GM12878 (cell line): Measurements from ENCODE around the gene MED13L. TPM values are rescaled to one million over a fixed set of nuclear protein-coding genes. Genes with fewer than 3 reads are reported as not detected.

Source experiments
- ATAC-seq: fragments of 200-7000 bp; cut with Tn5 transposase; 3 replicates; pipeline ENCODE4 v1.9.1; 2020; ENCODE audit warnings: mild to moderate bottlenecking, moderate library complexity
- BruUV-seq: library from RNA; stranded (reverse); fragments of 400-500 nt; replicated peaks from 2 replicates; lab custom pipeline; 2021; lab: Mats Ljungman, UMichigan
- CTCF ChIA-PET: fragments of 300-600 bp; sonication (Branson Sonifier 250); formaldehyde crosslinking; extraction: SDS; loops from one replicate; lab custom pipeline; 2021; ENCODE audit warnings: inconsistent platforms; lab: Yijun Ruan, JAX
- POLR2A ChIA-PET: fragments of 350-600 bp; formaldehyde crosslinking; extraction: SDS; loops from one replicate; lab custom pipeline; 2021; ENCODE audit warnings: inconsistent platforms; lab: Charles Lee
- RAD21 ChIA-PET: fragments of 300-600 bp; sonication (Branson Sonifier 250); formaldehyde crosslinking; loops from one replicate; lab custom pipeline; 2023; ENCODE audit warnings: antibody characterized with exemption; ENCODE audit not compliant: unreplicated experiment; lab: Charles Lee
- SMC1A ChIA-PET: fragments of 300-600 bp; sonication (Branson Sonifier 250); formaldehyde crosslinking; loops from one replicate; lab custom pipeline; 2023; ENCODE audit not compliant: unreplicated experiment, uncharacterized antibody; lab: Charles Lee
- DNase-seq: peaks from one replicate; pipeline ENCODE4 v3.0.0-alpha.2; 2011; ENCODE audit warnings: low read depth, low spot score
- FAIRE-seq: peaks from 3 replicates; lab custom pipeline; 2011; peaks lifted over from hg19 to GRCh38; lab: Jason Lieb, UNC
- H2AFZ ChIP-seq: 2 replicates; pipeline ENCODE4 v1.6.0; 2011; ENCODE audit warnings: low read depth, low read length, control low read depth; ENCODE audit not compliant: control insufficient read depth
- H3K27ac ChIP-seq: 2 replicates; pipeline ENCODE4 v1.5.1; 2011; ENCODE audit warnings: control low read depth; ENCODE audit not compliant: control insufficient read depth, insufficient read depth
- H3K27me3 ChIP-seq, 2 experiments: replicated peaks in 1 of 2; 2 replicates each; pipeline versions ENCODE4 v1.6.0 to v1.6.1; 2011; ENCODE audit warnings: low read length in 1 of 2; ENCODE audit not compliant: control insufficient read depth in 2 of 2, insufficient read depth in 2 of 2
- H3K36me3 ChIP-seq, 2 experiments: 2 replicates each; pipeline ENCODE4 v1.5.1; 2011; ENCODE audit warnings: low read length in 1 of 2; ENCODE audit not compliant: control insufficient read depth in 2 of 2, insufficient read depth in 2 of 2
- H3K4me1 ChIP-seq: 2 replicates; pipeline ENCODE4 v1.6.1; 2011; ENCODE audit warnings: mild to moderate bottlenecking, low read length, moderate library complexity, mixed read lengths; ENCODE audit not compliant: control insufficient read depth, insufficient read depth
- H3K4me2 ChIP-seq: 2 replicates; pipeline ENCODE4 v1.6.0; 2011; ENCODE audit warnings: control low read depth; ENCODE audit not compliant: control insufficient read depth, insufficient read depth
- H3K4me3 ChIP-seq: fragments of 200-600 bp; sonication (generic); 2 replicates; pipeline ENCODE4 v1.5.1; 2016
- H3K79me2 ChIP-seq: 2 replicates; pipeline ENCODE4 v1.6.0; 2011; ENCODE audit warnings: low read length; ENCODE audit not compliant: control insufficient read depth, insufficient read depth
- H3K9ac ChIP-seq: 2 replicates; pipeline ENCODE4 v1.8.0; 2011; ENCODE audit warnings: low read length, control low read depth, mixed read lengths; ENCODE audit not compliant: control insufficient read depth, insufficient read depth
- H3K9me3 ChIP-seq: replicated peaks from 3 replicates; pipeline ENCODE4 v1.5.1; 2011; ENCODE audit warnings: mild to moderate bottlenecking, low read length; ENCODE audit not compliant: control insufficient read depth, insufficient read depth
- H4K20me1 ChIP-seq: 2 replicates; pipeline ENCODE4 v1.6.0; 2011; ENCODE audit not compliant: control insufficient read depth, insufficient read depth
- CBX5 ChIP-seq: sonication (generic); IDR thresholded peaks from 2 replicates; pipeline ENCODE4 v1.6.1; 2016; ENCODE audit warnings: low read depth, moderate library complexity, mild to moderate bottlenecking, inconsistent platforms
- CEBPB ChIP-seq, 2 experiments: fragments of 150-350 bp in 1 of 2; IDR thresholded peaks; 2 replicates each; pipeline ENCODE4 v1.6.1; 2012 to 2014; ENCODE audit warnings: low read depth in 2 of 2, low read length in 2 of 2, borderline replicate concordance in 1 of 2, inconsistent platforms in 1 of 2
- CHD4 ChIP-seq: fragments of 200-600 bp; sonication (generic); IDR thresholded peaks from 2 replicates; pipeline ENCODE4 v1.6.1; 2016; ENCODE audit warnings: mild to moderate bottlenecking
- FOXK2 ChIP-seq: fragments of 450-650 bp; IDR thresholded peaks from 2 replicates; pipeline ENCODE4 v1.6.1; 2017; ENCODE audit warnings: mild to moderate bottlenecking, moderate library complexity
- KLF5 ChIP-seq: fragments of 450-650 bp; IDR thresholded peaks from 2 replicates; pipeline ENCODE4 v1.6.1; 2014; ENCODE audit warnings: mild to moderate bottlenecking; ENCODE audit not compliant: partially characterized antibody
- MEF2B ChIP-seq: fragments of 450-650 bp; IDR thresholded peaks from 2 replicates; pipeline ENCODE4 v1.6.1; 2018; ENCODE audit warnings: mild to moderate bottlenecking, moderate library complexity; ENCODE audit not compliant: partially characterized antibody, poor library complexity, severe bottlenecking
- MXI1 ChIP-seq: fragments of 150-350 bp; IDR thresholded peaks from 2 replicates; pipeline ENCODE4 v1.6.1; 2011; ENCODE audit warnings: low read depth, mild to moderate bottlenecking, inconsistent platforms, low read length, improper control_type of control experiment
- NFIC ChIP-seq: IDR thresholded peaks from 2 replicates; pipeline ENCODE4 v1.6.1; 2012; ENCODE audit warnings: low read depth, mild to moderate bottlenecking, inconsistent platforms, low read length, moderate library complexity
- RAD21 ChIP-seq: IDR thresholded peaks from 2 replicates; pipeline ENCODE4 v1.6.1; 2011; ENCODE audit warnings: mild to moderate bottlenecking, low read depth, low read length, moderate library complexity; ENCODE audit not compliant: insufficient read depth
- RELA ChIP-seq: fragments of 450-650 bp; IDR thresholded peaks from 2 replicates; pipeline ENCODE4 v1.8.0; 2014; ENCODE audit warnings: borderline replicate concordance; ENCODE audit not compliant: partially characterized antibody
- RUNX3 ChIP-seq: IDR thresholded peaks from 2 replicates; pipeline ENCODE4 v1.6.1; 2012; ENCODE audit warnings: low read length, inconsistent platforms
- SMC3 ChIP-seq: IDR thresholded peaks from 2 replicates; pipeline ENCODE4 v1.6.1; 2011; ENCODE audit warnings: low read length, improper control_type of control experiment, borderline replicate concordance
- SREBF1 ChIP-seq: IDR thresholded peaks from 2 replicates; pipeline ENCODE4 v1.6.1; 2012; ENCODE audit warnings: mild to moderate bottlenecking, low read length
- STAT1 ChIP-seq: fragments of 450-650 bp; conservative IDR thresholded peaks from 2 replicates; pipeline ENCODE4 v1.6.1; 2014; ENCODE audit warnings: antibody characterized with exemption, mild to moderate bottlenecking
- SUPT20H ChIP-seq: IDR thresholded peaks from 2 replicates; pipeline ENCODE4 v1.6.1; 2011; ENCODE audit warnings: low read depth, mild to moderate bottlenecking, low read length, moderate library complexity, borderline replicate concordance; ENCODE audit not compliant: control insufficient read depth
- SUZ12 ChIP-seq: fragments of 200-600 bp; sonication (generic); IDR thresholded peaks from one replicate; pipeline ENCODE4 v1.6.1; 2018; ENCODE audit warnings: antibody characterized with exemption, mild to moderate bottlenecking; ENCODE audit not compliant: unreplicated experiment
- ZBTB11 ChIP-seq: fragments of 450-650 bp; formaldehyde crosslinking; IDR thresholded peaks from 2 replicates; pipeline ENCODE4 v1.5.0; 2022; ENCODE audit warnings: mild to moderate bottlenecking, missing genetic modification characterization
- ZNF622 ChIP-seq: fragments of 450-650 bp; IDR thresholded peaks from 2 replicates; pipeline ENCODE4 v1.6.1; 2017; ENCODE audit warnings: mild to moderate bottlenecking, inconsistent platforms
- WGBS: methylation state at CpG from one replicate; pipeline ENCODE4 v1.1.6; 2016; ENCODE audit warnings: low lambda C conversion rate; ENCODE audit not compliant: insufficient replicate concordance, insufficient coverage; ENCODE audit errors: missing lambda C conversion rate; 5-methylcytosine and 5-hydroxymethylcytosine counted together
- in situ Hi-C: fragments of 300-500 bp; cut with MboI; formaldehyde crosslinking; loops from 9 replicates; pipeline ENCODE4 v1.14.3; 2018; ENCODE audit warnings: mixed read lengths
- intact Hi-C: fragments of 100-400 bp; cut with micrococcal nuclease; formaldehyde crosslinking; loops from one replicate; pipeline ENCODE4 v1.14.2; 2022; ENCODE audit not compliant: unreplicated experiment
- polyA plus RNA-seq, 11 experiments: library from polyadenylated mRNA; depleted of rRNA in 4 of 11; unstranded in 6 of 11; stranded (reverse) in 5 of 11; fragments of >200 nt; fragmentation: Nextera tagmentation in 4 of 11; fragmentation: Illumina TruSeq in 1 of 11; extraction: Ambion mirVana in 4 of 11; extraction: Trizol in 1 of 11; gene quantifications; 1 replicate in 1 of 11; 2 replicates in 10 of 11; pipeline versions ENCODE4 v1.2.1 to v1.2.3, GENCODE V29; 2011 to 2016; ENCODE audit warnings: inconsistent platforms in 2 of 11, missing spikeins in 2 of 11, low read depth in 1 of 11
- total RNA-seq, 4 experiments: library from RNA; depleted of rRNA in 3 of 4; stranded (reverse); fragments of >200 nt in 3 of 4; fragmentation: Illumina TruSeq in 1 of 4; extraction: Trizol in 1 of 4; gene quantifications; 2 replicates each; pipeline versions ENCODE4 v1.2.1 to v1.2.3, GENCODE V29; 2013 to 2021
- TF ChIP-seq, protein P1 (sequence below): fragments of 450-650 bp; IDR thresholded peaks from 2 replicates; pipeline ENCODE4 v1.6.1; 2016; ENCODE audit warnings: mild to moderate bottlenecking, moderate library complexity, borderline replicate concordance

Gene MED13L
- total and polyA plus RNA-seq, 10 of the 15 experiments (the other 5 are each of a cell fraction or from before 2014, with no cell fraction given) = 3.7 to 30.1 (median 9.1) TPM

DNA sequence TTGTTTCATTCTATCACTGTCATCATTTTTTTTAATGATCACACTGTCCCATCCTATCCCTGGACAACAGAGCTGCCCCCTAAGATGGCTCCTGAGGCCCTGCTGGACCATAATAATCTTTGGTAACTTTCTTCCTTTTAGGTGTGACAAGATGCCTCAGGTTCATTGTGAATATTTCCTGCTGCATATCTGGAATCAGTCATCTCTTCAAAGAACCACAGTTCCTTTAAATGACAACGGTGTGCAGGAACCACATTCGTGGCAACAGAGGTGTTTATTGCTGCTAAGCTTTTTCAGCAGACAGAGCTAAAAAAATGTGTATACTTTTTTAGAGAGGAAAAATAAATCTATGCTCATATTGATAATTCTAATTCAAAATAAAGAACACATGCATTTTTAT, 312.9 kb downstream of the MED13L start:
- H3K79me2 ChIP-seq = no peaks in the 10 kb centered on the region
- H3K4me2 ChIP-seq = no peak overlapping the region
- TF ChIP-seq KLF5 (no peak), MXI1 (no peak), CHD4 (no peak), SMC3 (no peak), RELA (no peak), CBX5 (no peak), ZNF622 (no peak), SREBF1 (no peak), FOXK2 (no peak), MEF2B (no peak), RAD21 (no peak), RUNX3 (no peak), NFIC (no peak), SUZ12 (no peak), STAT1 (no peak), ZBTB11 (CRISPR knock-in tag) (no peak), SUPT20H (no peak), CEBPB (IDR thresholded peaks at IDR 0.05; ENCODE audit: borderline replicate concordance in 1 of 2, low read depth in 2 of 2, low read length in 2 of 2) (no peak)
- TF ChIP-seq, protein P1, sequence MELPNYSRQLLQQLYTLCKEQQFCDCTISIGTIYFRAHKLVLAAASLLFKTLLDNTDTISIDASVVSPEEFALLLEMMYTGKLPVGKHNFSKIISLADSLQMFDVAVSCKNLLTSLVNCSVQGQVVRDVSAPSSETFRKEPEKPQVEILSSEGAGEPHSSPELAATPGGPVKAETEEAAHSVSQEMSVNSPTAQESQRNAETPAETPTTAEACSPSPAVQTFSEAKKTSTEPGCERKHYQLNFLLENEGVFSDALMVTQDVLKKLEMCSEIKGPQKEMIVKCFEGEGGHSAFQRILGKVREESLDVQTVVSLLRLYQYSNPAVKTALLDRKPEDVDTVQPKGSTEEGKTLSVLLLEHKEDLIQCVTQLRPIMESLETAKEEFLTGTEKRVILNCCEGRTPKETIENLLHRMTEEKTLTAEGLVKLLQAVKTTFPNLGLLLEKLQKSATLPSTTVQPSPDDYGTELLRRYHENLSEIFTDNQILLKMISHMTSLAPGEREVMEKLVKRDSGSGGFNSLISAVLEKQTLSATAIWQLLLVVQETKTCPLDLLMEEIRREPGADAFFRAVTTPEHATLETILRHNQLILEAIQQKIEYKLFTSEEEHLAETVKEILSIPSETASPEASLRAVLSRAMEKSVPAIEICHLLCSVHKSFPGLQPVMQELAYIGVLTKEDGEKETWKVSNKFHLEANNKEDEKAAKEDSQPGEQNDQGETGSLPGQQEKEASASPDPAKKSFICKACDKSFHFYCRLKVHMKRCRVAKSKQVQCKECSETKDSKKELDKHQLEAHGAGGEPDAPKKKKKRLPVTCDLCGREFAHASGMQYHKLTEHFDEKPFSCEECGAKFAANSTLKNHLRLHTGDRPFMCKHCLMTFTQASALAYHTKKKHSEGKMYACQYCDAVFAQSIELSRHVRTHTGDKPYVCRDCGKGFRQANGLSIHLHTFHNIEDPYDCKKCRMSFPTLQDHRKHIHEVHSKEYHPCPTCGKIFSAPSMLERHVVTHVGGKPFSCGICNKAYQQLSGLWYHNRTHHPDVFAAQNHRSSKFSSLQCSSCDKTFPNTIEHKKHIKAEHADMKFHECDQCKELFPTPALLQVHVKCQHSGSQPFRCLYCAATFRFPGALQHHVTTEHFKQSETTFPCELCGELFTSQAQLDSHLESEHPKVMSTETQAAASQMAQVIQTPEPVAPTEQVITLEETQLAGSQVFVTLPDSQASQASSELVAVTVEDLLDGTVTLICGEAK = no peak
- no peaks in the 10 kb centered on the region for H3K4me1 ChIP-seq
- no peaks in the 10 kb centered on the region for H3K9me3 ChIP-seq
- in situ Hi-C loops (no loop called here), intact Hi-C loops (no loop called here)
- ChIA-PET RAD21 (no interaction called here), SMC1A (no interaction called here), CTCF (no interaction called here), POLR2A (no interaction called here)
- H4K20me1 ChIP-seq = no peaks in the 10 kb centered on the region
- H3K4me3 ChIP-seq = no peak overlapping the region
- H3K27ac ChIP-seq = no peak overlapping the region
- BruUV-seq = no TSS peak
- H3K9ac ChIP-seq = no peak overlapping the region
- DNase-seq (no peak), ATAC-seq (no peak), FAIRE-seq (peak; percentile 66)
- H3K27me3 ChIP-seq = no peaks in the 10 kb centered on the region
- peaks cover 2 to 6% of the 10 kb centered on the region in 2 experiments for H3K36me3 ChIP-seq
- 40% methylated on average over 2 of the region's 2 CpGs for WGBS
- no peak overlapping the region for H2AFZ ChIP-seq
